D721Med (cell line): ENCODE measurements around the gene SPAG5.

Experiments used
- DNase-seq: peaks from one replicate; pipeline ENCODE4 v3.0.0; 2011; ENCODE audit warnings: low spot score; ENCODE audit not compliant: insufficient read length
- FAIRE-seq: peaks from 2 replicates; lab custom pipeline; 2011; peaks lifted over from hg19 to GRCh38; lab: Jason Lieb, UNC
- CTCF ChIP-seq: IDR thresholded peaks from 2 replicates; pipeline ENCODE4 v1.5.1; 2012; ENCODE audit warnings: mild to moderate bottlenecking, control low read depth; ENCODE audit not compliant: insufficient read depth; ENCODE audit errors: missing control alignments

Gene SPAG5

GRCh38 chr17:28641579-28641978 is 42.8 kb upstream of the SPAG5 start:
- FAIRE-seq (no peak), DNase-seq (no peak)
- TF ChIP-seq CTCF, result no peak

- FAIRE-seq (no peak), DNase-seq (no peak)
- TF ChIP-seq CTCF, result no peak
Measured at GRCh38 chr17:28635506-28635905, 36.7 kb upstream of the SPAG5 start.

GRCh38 chr17:28634206-28634865 is 35.5 kb upstream of the SPAG5 start:
- TF ChIP-seq CTCF, result no peak

GRCh38 chr17:28626818-28627217 is 28.0 kb upstream of the SPAG5 start:
- DNase-seq (no peak), FAIRE-seq (no peak)
- TF ChIP-seq CTCF, result no peak

More at GRCh38 chr17:28634206-28634865, 35.5 kb upstream of the SPAG5 start:
- DNase-seq, result no peak
- no peak for FAIRE-seq

- FAIRE-seq (no peak), DNase-seq (no peak)
- no peak for TF ChIP-seq CTCF
Measured at GRCh38 chr17:28624148-28624547, 25.3 kb upstream of the SPAG5 start.

- TF ChIP-seq CTCF, result no peak
- no peak for DNase-seq
- no peak for FAIRE-seq
Measured at GRCh38 chr17:28623696-28624095, 24.9 kb upstream of the SPAG5 start.

- TF ChIP-seq CTCF, result no peak
- FAIRE-seq (peak; percentile 93), DNase-seq (peak; percentile 77)
Measured at GRCh38 chr17:28622186-28622585, 23.4 kb upstream of the SPAG5 start.
